GM10266 (cell line): ENCODE results near the gene TSR1.

ENCODE experiments used
- DNase-seq: peaks from one replicate; pipeline ENCODE4 v3.0.0; 2012; ENCODE audit errors: extremely low spot score
- CTCF ChIP-seq: IDR thresholded peaks from 2 replicates; pipeline ENCODE4 v1.5.1; 2012; ENCODE audit warnings: mild to moderate bottlenecking, low read depth; ENCODE audit not compliant: control insufficient read depth, insufficient read depth; ENCODE audit errors: missing control alignments

Gene TSR1

GRCh38 chr17:2336215-2336851 is at the start of gene TSR1:
TSR1 (minus strand) TSS chr17:2336457; CDS start chr17:2336427, 30 bp downstream.
- peak; percentile 48 for TF ChIP-seq CTCF
- peak; percentile 99 for DNase-seq

- no peak for TF ChIP-seq CTCF
Measured at GRCh38 chr17:2385240-2386210, 49.3 kb upstream of the TSR1 start.

GRCh38 chr17:2384439-2385127 is 48.3 kb upstream of the TSR1 start:
- no peak for DNase-seq
- TF ChIP-seq CTCF = no peak

More at GRCh38 chr17:2385240-2386210, 49.3 kb upstream of the TSR1 start:
- no peak for DNase-seq

- TF ChIP-seq CTCF = no peak
- no peak for DNase-seq
Measured at GRCh38 chr17:2383628-2384167, 47.4 kb upstream of the TSR1 start.

GRCh38 chr17:2380950-2381649 is 44.8 kb upstream of the TSR1 start:
- DNase-seq = no peak

More at GRCh38 chr17:2380950-2381649, 44.8 kb upstream of the TSR1 start:
- TF ChIP-seq CTCF = no peak
